NCI-H2107 treated with DMSO at 0.1 percent for 48 hours (cell line): Measurements from ENCODE around the gene TBXT.
"Not testable (repeated sequence)": the region's sequence is repeated elsewhere in the genome, so short reads cannot be mapped to it uniquely, and the experiment has no call there.

Experiments used
- DNase-seq: peaks from one replicate; lab custom pipeline; 2025; ENCODE audit not compliant: unreplicated experiment; lab: John Stamatoyannopoulos, UW

The TBXT gene, protein sequence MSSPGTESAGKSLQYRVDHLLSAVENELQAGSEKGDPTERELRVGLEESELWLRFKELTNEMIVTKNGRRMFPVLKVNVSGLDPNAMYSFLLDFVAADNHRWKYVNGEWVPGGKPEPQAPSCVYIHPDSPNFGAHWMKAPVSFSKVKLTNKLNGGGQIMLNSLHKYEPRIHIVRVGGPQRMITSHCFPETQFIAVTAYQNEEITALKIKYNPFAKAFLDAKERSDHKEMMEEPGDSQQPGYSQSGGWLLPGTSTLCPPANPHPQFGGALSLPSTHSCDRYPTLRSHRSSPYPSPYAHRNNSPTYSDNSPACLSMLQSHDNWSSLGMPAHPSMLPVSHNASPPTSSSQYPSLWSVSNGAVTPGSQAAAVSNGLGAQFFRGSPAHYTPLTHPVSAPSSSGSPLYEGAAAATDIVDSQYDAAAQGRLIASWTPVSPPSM

DNA sequence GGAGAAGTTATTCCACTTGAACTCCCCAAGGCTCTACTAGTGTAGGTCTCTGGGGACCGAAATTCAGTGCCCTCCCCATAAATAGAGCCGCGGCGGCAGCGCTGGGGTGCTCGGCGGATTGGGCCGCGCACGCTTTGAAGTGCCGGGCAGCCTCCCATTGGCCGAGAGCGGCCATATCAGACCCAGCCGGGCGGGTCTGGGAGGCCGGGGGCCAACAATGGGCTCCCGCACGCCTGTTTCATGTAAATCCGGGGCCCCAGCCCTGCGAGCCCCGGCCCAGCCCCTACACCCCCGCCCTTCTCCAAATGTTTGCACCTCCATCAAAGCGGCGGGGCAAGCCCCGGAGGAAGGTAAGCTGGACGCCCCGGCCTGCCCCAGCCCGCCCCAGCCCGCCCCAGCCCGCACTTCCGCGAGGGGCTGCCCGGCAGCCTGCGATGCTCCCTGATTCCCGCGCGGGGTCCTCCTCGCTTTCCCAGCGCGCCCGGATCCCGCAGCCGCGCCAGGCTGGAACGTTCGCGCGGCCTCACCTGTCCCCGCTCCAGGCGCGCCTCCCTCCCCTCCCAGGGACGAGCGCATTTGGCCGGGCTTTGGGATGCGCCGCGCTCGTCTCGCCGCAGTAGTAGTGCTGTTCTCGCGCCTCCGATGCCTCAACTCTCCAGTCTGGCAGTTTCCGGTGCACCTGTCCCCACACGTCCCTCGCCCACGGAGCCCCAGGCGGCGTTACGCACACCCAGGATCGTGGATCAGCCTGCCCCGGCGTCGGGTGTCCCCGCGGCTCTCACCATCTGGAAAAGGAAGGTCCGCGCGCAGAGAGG lies at the start of gene TBXT:
Gene TBXT, minus strand, starts transcription at position 51 of the 815 bp plus-strand sequence. CDS start 260 bp downstream, outside the sequence.
- DNase-seq, result no peak

DNA sequence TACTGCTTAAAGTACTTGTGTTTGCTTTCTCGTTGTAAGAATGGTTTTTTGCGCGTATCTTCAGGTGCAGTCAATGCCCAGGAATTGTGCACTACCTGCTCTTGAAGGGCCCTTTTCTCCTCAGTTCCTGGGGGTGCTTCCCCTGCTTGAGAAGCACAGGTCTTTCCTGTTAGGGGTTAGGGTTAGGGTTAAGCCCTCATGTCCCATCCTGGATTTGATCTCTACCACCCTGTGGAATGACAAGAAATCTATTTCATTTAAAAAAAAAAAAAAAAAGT lies 39.6 kb upstream of the TBXT start:
- DNase-seq, result no peak

DNA sequence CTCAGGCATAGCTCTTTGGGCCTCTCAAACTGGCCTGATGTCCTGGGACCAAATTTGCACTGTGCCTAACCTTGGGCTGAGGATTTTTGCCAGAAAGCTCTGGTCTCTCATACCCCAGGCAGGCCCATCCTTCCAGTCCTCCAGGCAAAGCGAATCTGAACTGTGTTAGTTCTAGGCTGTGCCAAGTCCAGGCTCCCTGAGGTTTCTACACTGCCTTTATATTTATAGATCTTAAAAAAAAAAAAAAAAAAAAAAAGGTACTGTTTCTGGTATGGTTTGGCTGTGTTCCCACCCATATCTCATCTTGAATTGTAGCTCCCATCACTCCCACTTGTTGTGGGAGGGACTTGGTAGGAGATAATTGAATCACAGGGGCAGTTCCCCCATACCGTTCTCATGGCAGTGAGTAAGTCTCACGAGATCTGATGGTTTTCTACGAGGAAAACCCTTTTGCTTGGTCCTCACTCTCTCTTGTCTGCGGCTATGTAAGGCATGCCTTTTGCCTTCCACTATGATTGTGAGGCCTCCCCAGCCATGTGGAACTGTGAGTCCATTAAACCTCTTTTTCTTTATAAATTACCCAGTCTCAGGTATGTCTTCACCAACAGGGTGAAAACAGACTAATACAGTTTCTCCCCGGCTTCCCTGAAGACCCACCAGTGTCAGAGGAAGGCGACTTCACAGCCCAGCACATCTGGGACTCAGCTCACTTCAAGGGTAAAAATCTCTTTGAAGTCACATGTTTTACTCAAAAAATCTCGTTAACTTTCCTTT lies 39.0 kb upstream of the TBXT start:
- no peak for DNase-seq

DNA sequence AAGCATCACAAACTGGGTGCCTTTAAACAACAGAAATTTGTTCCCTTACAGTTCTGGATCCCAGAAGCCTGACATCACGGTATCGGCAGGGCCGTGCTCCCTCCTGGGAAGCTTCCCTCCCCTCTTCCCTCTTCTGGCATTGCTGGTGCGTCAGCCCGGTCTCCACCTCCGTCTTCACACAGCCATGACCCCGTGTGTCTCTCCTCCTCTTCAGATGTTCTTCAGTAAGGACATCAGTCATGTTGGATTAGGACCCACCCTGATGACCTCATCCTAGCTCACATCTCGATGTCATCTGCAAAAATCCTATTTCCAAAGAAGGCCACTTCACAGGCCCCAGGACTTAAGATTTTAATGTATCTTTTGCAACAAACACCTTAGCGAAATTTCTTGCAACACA lies 38.4 kb upstream of the TBXT start:
- no peak for DNase-seq

DNA sequence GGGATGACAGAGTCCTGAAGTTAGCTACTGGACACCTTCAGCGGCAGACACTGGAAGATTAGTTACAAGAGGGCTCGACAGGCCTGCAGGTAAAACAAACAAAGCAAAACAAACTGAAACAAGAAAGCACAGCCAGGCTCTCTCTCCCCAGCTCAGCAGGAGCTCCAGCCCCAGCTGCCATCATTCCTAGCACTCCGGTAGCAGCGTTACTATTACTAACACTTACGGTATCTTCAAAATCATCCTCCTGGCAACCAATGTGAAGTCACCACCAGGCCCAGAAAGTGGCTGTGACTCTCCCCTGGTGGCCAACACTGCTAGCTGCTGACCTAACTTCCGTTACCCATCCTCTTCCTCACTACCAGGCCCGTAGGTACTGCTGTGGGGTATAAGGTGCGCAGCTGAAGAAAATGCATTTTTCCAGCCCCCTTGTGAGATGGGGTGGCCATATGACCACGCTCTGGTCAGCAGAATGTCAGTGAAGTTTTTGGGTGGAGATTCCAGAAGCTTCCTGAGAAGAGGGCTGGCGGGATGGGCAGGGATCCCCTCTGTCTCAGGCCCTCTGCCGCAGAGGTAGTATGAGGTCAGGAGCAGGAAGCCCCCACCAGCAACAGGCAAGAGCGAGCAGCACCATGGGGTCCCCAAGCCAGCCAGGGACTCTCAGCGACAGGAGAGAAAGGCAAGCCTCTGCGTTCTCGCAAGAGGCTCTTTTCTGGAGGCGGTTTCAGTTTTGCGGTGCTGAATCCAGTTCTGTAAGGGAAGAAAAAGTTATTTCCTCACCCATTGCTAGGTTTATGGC lies 37.4 kb upstream of the TBXT start:
- DNase-seq, result no peak

DNA sequence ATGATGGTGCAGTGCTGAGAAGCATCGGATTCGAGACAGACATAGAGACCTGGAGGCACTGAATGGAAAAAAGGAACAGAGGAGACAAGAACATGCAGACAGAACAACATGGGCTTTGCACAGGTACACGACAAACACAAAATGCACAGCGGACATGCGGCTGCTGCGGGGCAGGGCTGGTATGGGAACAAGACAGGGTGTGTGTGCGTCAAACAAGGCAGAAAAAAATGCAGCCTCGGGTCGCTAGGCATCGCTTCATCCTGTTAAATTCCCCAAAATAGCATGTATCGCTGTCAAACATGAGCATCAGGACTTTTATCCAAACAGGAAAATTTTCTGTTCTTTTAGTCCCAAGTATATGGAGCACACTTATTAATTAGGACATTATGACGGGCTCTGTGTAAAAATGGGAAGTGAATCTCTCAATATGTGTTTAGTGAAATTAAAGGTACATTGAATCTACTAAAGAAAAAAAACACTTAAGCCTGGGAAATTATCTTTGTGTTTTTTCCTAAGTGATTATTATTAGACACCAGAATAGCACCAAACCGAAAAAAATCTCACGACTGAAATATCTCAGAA lies 36.1 kb upstream of the TBXT start:
- DNase-seq, result no peak

DNA sequence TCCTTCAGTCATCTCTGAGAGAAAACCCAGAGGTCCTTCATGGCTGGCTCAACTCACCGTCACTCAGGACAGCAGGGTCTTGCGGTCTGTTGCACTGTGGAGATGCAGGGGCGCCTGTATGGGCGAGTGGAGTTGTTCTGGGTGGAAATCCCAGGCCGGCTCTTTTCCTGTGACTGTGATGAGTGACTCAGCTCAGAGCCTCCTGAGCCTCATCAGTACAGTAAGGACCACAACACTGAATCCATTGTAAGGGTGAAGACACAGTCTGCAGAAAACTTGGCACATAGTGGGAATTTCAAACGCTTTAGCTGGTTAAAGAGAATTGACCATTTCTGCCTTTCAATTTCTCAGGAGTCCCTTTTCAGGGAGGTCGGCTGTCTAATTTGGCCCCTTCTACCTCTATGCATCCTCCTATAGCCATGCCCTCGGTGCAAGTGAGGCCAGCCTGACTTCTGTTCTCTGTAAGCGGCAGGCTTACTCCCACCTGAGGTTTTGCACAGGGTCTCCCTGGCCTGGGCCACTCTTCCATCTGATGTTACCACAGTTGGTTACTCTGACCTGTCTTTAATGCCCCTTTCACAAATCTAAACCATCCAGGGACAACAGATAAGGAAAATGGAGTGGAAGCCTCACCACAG lies 35.5 kb upstream of the TBXT start:
- no peak for DNase-seq

DNA sequence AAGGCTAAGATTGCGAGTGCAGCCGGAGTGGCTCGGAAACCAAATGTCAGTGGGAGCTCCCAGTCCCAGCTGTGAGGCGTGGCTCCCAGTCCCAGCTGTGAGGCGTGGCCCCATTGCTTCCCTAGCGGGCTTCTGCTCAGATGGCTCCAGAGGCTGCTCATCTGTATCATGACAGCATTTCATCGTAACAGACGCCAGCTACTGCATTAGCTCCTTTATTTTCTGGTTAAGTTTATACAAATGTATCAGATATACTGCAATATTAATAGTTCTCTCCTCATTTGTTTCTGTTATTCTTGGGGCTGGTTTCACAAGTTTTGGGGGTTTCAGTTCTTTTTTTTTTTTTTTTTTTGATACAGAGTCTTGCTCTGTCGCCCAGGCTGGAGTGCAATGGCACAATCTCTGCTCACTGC lies 34.7 kb upstream of the TBXT start:
- no peak for DNase-seq

DNA sequence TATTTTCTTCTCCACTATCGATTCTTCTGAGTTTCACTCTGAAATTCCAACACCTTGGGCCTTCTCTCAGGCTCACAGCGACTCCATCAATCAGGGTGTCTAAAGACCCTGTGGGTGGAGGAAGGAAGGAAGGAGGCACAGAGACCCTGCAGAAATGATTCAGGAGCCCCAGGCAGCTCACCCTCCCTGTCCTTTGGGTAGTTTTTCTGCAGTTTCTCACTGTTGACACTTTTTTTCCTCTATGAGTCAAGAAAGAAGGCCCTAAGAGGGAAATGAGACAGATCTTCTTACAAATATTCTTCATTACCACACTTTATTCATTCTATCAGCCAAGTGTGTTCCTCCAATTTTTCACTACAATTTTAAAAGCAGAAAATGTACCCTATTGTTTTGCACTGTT lies 34.2 kb upstream of the TBXT start:
- DNase-seq, result no peak

DNA sequence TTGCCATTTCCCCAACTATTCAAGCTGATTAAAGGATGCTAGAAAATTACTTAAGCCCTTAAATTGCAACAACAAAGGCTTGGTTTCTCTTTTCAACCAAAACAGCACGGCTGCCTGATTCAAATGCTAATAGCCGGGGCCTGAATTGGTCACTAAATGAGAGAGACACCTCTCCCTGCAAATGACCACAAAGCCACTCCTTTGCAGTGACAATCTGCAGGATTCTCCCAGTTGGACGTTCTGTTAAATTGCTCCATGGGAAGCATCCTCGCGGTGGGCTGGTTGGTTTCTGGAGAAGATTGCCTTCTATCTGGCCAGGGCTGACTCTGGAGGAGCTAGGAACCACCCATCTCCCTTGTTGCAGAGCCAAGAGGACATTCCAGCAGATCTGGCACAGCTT lies 29.7 kb upstream of the TBXT start:
- no peak for DNase-seq

DNA sequence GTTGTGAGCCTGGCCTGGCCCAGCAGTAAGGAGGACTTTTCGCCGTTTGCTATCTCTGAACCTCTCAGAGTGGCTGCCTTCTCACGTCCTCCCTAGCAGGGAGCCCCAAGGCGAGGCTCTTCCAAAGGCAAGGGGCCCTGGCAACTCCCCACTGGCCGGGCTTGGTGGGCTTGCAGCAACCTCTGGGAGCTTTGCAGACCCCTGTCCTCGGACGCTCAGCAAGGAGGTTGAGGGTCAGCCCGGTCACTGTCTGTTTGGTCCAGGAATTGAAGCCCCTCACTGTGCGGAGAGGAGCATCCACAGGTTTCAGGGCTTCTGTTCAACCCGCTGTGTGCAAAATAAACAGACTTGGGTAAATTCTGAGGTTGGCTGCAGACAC lies 28.2 kb upstream of the TBXT start:
- DNase-seq, result no peak

DNA sequence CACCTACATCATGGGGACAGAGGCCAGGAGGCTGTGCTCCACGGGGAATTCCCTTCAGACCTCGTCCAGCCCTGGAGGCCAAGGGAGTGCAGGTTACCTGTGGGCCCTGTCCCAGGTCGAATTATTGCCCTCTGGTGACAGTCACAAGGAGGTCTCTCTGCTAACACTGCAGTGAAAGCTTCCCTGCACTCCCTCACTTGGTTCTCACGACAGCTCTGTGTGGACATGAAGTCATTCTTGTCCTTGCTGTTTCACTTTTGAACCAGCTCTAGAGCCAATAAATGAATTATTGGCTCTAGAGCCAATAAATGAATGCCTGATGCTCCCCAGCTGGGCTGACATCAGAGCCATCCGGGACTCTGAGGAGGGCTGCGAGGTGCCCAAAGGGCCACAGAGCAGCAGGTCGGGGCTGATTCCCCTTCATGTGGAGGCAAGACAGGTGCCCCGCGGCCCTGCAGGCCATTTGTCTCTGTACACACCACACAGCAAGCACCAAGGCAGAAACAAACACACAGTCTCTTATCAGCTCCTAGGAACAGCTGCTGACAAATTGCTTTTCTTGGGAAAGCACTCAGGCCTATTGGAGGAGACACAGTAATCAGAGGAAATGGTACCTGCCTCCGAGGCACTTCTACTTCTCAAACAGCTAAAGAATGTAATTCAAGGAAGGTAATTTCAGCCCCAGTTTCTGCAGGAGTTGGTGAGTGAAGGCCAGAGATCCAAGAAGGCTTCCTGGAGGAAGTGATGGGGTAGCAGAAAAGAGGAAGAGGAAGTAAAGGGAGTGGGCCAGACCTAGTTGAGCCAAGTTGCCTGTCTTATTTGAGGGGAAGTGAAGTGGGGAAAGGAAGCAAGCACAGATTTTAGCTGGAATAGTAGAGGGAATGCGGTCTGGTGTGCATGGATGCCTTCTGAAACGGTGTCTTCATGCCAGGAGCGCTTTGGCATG lies 27.5 kb upstream of the TBXT start:
- no peak for DNase-seq

DNA sequence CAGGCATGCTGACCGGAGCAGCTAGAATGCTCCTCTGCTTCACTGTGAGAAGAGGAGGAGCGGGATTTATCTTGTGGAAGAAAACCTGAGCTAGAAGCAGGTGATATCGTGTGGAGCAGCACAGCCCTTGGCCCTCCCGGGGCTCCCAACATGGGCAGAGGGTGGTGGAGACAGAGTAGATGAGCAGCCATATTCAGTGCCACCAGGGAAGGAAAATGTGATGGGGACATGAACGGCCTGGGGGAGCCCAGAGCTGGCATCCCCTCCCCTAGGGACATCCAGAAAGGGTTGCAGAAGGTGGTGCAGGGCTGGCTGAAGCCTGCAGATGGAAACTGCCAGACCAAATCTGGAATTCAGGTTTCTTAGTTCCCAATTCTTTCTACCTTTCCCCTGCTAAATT lies 24.9 kb upstream of the TBXT start:
- DNase-seq, result no peak

DNA sequence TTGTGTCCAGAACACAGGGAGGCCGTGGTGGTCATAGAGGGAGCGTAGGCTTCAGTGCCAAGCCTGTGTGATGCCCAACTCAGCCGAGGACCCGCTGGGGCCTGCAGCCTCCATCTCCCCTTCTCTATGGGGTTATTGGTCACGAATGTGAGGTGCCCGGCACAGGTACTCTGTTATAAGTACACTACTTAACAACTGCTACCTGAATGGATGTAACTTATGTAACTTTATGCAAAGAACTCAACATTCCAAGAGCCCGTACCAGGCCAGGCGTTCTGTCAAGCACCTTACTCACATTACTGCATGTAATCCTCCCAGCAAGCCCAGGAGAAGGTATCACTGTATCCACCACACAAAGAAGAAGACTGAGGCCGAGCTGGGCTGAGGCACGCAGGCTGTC lies 24.5 kb upstream of the TBXT start:
- no peak for DNase-seq

DNA sequence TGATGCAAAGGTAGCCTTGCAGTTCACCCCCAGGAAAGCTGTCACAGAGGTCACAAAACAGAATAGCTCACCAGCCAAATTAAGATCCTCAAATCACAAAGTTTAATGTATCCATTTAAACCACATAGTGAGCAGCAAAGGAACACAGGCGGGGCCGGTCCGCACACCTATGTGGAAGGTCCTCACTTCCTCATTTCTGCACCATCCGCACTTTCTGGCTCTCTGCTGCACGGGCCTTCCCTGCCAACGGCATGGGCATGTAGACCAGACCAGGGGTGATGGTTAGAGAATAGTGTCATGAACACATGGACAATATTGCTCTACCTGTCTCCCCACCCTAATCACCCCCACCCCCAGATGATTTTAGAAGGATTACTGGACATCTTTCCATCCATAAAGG lies 12.1 kb upstream of the TBXT start:
- no peak for DNase-seq

DNA sequence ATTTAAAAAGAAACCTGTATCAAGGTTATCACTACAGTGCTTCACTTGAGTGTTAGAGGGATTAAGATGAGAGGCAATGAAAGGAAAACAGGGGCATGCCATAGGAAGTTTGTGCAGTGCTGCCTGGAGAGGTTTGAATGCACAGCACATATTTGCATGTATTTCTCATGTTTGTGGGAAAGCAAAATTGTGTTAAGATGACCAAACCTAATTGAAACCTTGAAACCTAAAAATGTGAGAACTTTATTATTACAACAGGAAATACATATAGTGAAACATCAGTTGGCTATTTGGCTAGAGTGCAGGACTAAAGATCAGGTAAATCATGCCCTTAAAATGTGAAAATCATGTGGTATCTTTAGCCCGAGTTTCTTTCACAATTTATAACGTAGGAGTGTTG lies 8.5 kb upstream of the TBXT start:
- no peak for DNase-seq

DNA sequence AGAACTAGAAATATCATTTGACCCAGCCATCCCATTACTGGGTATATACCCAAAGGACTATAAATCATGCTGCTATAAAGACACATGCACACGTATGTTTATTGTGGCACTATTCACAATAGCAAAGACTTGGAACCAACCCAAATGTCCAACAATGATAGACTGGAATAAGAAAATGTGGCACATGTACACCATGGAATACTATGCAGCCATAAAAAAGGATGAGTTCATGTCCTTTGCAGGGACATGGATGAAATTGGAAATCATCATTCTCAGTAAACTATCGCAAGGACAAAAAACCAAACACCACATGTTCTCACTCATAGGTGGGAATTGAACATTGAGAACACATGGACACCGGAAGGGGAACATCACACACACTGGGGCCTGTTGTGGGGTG lies 7.4 kb upstream of the TBXT start:
- not testable (repeated sequence) for DNase-seq

DNA sequence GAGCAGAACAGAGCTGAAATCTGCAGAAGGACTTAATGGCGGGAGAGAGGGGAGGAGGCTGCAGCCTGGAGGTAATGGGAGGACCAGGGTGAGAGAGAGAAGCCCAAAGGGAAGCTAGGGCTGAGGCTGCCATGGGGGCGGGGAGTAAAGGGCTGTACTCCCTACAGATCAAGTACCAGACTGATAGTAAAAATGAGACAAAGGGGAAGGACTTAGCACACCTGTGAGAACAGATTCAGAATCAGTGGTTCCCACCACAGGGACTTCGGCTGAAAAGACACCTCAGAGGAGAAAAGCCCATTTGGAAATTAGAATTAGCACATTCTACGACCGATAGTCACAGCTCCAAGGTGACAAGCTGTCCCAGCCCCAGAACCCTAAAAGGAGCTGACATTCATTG lies 6.4 kb upstream of the TBXT start:
- DNase-seq, result no peak

DNA sequence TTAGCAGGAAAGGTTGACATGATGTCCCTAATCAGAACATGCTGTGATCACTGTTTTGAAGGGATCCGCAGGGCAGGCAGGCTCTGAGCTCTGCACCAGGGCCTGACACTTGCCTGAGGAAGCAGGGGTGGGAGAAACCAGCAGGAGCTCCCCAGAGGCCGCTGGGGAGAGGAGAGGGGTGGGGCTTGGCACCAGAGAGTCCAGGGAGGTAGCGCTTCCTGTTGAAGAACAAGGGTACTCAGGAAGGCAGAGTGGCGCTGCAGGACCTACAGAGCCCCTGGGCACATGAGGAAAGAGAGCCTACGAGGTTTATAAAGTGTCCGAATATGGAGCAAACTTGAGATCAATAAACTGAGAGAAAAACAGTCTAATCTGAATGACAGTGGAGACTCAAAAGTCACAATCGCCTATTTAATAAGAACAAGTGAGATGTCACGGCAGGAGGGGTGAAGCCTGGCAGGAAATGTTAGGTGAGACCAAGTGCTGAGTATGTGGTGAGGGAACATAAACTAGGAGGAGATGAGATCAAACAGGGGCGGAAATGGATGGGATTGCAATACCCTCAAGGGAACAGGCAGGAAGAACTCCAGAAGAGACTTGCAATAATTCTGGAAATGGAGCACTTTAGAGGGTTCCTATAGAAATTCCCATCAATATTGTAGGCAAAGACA lies 5.8 kb upstream of the TBXT start:
- DNase-seq, result peak; percentile 46
